GM18526 (cell line): Measurements from ENCODE around the gene WWC1.

Source experiments
- POLR2A ChIP-seq: IDR thresholded peaks from 3 replicates; pipeline ENCODE4 v1.6.1; 2011; ENCODE audit not compliant: insufficient read length; ENCODE audit errors: extremely low read depth

Gene WWC1

GRCh38 chr5:168299372-168299771 lies 7.9 kb downstream of the WWC1 start:
- TF ChIP-seq POLR2A: no peak

GRCh38 chr5:168300326-168301182 lies 9.1 kb downstream of the WWC1 start:
- no peak for TF ChIP-seq POLR2A

GRCh38 chr5:168301593-168302390 lies 10.3 kb downstream of the WWC1 start:
- no peak for TF ChIP-seq POLR2A

- TF ChIP-seq POLR2A: no peak
These were observed 11.3 kb downstream of the WWC1 start for GRCh38 chr5:168302785-168303184.

- no peak for TF ChIP-seq POLR2A
These were observed 12.1 kb downstream of the WWC1 start for GRCh38 chr5:168303393-168304025.

- no peak for TF ChIP-seq POLR2A
These were observed 12.9 kb downstream of the WWC1 start for GRCh38 chr5:168304349-168304748.

GRCh38 chr5:168305281-168305680 lies 13.8 kb downstream of the WWC1 start:
- TF ChIP-seq POLR2A: no peak

- no peak for TF ChIP-seq POLR2A
These were observed 15.6 kb downstream of the WWC1 start for GRCh38 chr5:168307022-168307421.

- no peak for TF ChIP-seq POLR2A
These were observed 16.6 kb downstream of the WWC1 start for GRCh38 chr5:168307925-168308584.

- TF ChIP-seq POLR2A: no peak
These were observed 17.6 kb downstream of the WWC1 start for GRCh38 chr5:168308976-168309598.

- no peak for TF ChIP-seq POLR2A
These were observed 19.7 kb downstream of the WWC1 start for GRCh38 chr5:168311061-168311566.

GRCh38 chr5:168312606-168313295 lies 21.3 kb downstream of the WWC1 start:
- no peak for TF ChIP-seq POLR2A

GRCh38 chr5:168313596-168314204 lies 22.3 kb downstream of the WWC1 start:
- no peak for TF ChIP-seq POLR2A

- TF ChIP-seq POLR2A: no peak
These were observed 23.4 kb downstream of the WWC1 start for GRCh38 chr5:168314735-168315411.
